LNCaP clone FGC (cell line): ENCODE measurements around the gene DUS1L.

ENCODE experiments used
- DNase-seq: peaks from one replicate; pipeline ENCODE4 v3.0.0-alpha.2; 2011; ENCODE audit warnings: low read depth
- H3K4me3 ChIP-seq: 2 replicates; pipeline ENCODE4 v1.5.1; 2011; ENCODE audit warnings: mild to moderate bottlenecking, low read depth, low read length, control low read depth
- TF ChIP-seq, protein P1 (sequence below): IDR thresholded peaks from 2 replicates; pipeline ENCODE4 v1.5.1; 2012; ENCODE audit warnings: mild to moderate bottlenecking; ENCODE audit not compliant: control insufficient read depth, insufficient read depth; ENCODE audit errors: extremely low read depth

The DUS1L gene

DNA sequence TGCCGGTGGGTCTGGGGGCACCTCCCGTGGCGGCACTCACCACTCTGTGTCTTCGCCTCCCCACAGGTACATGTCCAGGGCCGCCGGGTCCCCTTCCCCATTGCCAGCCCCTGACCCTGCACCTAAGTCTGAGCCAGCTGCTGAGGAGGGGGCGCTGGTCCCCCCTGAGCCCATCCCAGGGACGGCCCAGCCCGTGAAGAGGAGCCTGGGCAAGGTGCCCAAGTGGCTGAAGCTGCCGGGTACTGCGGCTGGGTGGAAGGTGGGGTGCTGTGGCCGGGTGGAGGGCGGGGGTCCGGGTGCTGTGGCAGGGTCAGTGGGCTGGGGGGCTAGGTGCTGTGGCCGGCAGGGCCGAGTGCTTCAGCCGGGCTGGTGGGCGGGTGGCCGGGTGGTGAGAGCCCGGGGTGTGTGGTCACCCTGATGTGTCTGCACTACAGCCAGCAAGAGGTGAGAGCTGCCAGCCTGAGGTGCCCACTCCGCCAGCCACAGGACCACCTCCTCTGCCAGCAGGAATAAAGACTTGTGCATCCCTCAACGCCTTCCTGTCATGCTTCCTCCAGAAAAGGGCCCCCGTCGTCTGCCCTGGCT, 48.6 kb downstream of the DUS1L start:
- no peak for DNase-seq
- H3K4me3 ChIP-seq: no peak overlapping the region
- TF ChIP-seq, protein P1, sequence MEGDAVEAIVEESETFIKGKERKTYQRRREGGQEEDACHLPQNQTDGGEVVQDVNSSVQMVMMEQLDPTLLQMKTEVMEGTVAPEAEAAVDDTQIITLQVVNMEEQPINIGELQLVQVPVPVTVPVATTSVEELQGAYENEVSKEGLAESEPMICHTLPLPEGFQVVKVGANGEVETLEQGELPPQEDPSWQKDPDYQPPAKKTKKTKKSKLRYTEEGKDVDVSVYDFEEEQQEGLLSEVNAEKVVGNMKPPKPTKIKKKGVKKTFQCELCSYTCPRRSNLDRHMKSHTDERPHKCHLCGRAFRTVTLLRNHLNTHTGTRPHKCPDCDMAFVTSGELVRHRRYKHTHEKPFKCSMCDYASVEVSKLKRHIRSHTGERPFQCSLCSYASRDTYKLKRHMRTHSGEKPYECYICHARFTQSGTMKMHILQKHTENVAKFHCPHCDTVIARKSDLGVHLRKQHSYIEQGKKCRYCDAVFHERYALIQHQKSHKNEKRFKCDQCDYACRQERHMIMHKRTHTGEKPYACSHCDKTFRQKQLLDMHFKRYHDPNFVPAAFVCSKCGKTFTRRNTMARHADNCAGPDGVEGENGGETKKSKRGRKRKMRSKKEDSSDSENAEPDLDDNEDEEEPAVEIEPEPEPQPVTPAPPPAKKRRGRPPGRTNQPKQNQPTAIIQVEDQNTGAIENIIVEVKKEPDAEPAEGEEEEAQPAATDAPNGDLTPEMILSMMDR: no peak

DNA sequence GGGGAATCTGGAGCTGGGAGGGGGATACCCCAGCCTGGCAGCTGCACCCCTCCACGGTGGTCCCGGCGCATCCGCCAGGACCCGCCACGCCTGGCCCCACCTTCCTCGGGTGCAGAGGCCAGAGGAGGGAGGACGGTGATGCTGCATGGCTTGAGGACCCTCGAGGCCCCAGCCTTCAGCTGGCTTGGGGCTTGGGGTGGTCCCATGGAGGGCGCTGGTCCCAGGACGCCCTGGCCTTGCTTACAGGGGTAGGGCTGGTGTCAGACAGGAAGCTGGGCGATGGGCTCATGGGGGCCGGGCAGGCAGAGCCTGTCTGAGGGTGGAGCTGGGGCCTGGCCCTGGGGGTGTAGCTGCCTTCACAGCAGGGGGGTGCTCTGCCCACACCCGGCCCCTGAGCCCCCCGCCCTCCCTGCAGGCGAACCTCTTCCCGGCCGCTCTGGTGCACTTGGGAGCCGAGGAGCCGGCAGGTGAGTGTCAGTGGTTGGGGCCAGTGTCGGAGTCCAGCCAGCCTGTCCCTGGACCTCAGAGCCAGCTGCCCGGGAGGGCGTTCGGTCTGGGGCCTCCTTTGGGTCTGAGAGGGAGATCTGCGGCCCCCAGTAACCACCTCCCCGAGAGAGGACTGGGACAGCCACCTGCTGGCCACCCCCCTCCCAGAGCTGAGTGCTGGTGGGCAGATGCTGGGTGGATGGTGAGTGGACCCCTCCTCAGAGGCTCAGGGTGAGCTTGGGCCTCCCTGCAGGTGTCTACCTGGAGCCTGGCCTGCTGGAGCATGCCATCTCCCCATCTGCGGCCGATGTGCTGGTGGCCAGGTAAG, 49.3 kb downstream of the DUS1L start:
- DNase-seq: no peak
- H3K4me3 ChIP-seq: no peak overlapping the region
- TF ChIP-seq, protein P1: no peak

DNA sequence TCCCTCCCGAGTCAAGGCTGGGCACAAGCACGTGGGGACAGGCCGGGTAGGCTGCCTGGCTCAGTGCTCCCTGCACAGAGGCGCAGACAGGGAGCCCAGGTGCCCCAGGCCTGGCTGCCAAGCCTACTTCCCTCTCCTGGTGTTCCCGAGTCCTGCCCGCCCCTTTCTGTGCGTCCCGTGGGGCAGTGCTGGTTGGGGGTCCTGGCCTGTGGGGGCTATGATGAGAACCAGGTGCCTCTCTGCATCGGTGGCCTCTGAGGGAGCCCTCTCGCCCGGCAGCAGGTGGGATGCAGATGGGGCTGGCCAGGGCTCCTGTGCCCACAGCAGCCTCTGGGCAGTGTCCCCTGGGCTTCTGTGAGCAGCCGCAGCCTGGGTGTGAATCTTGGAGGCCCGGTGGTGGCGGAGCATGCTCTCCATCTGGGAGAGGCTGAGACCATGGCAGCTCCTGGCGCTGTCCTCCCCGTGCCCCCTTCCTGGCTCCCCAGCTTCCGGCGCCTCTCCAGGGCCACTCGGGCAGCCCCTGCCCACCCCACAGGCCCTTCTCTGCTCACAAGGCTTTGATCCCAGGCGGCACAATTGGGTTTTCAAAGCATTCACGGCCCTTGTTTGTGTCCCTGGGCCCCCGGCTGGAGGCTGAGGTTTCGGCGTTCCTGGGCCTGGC, 50.2 kb downstream of the DUS1L start:
- DNase-seq: no peak
- H3K4me3 ChIP-seq: no peak overlapping the region
- TF ChIP-seq, protein P1: no peak

DNA sequence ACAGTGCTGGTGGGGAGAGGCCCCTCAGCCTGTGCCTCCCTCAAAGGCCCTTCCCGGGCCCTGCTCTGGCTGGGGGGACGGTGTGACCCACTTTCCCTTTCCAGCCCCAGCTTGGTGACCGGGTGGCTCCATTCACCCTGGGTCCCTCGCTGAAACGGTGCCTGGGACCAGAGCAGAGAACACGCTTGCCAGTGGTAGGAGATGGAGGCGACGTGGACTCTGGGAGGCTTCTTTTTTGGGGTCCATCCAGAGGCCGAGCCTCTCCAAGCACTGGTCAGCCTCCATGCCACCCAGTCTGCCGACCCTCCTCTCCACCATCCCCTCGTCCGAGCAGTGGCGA, 50.7 kb downstream of the DUS1L start:
- no peak for DNase-seq
- no peak overlapping the region for H3K4me3 ChIP-seq
- TF ChIP-seq, protein P1: no peak

DNA sequence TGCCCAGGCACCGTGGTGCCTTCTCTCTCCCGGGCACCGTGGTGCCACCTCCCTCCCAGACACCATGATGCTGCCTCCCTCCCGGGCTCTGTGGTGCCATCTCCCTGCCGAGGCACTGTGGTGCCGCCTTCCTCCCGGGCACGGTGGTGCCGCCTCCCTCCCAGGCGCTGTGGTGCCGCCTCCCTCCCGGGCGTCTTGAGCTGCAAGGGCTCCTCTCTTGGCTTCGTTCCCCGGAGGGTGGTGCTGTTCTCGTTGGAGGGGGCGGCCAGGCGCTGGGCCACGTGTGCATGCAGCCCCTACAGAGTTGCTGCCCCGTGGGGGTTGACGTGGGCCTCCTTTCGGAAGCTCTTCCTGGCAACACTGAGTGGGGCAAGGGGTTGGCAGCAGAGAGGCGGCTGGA, 51.2 kb downstream of the DUS1L start:
- H3K4me3 ChIP-seq: no peak overlapping the region
- TF ChIP-seq, protein P1: no peak
- no peak for DNase-seq

DNA sequence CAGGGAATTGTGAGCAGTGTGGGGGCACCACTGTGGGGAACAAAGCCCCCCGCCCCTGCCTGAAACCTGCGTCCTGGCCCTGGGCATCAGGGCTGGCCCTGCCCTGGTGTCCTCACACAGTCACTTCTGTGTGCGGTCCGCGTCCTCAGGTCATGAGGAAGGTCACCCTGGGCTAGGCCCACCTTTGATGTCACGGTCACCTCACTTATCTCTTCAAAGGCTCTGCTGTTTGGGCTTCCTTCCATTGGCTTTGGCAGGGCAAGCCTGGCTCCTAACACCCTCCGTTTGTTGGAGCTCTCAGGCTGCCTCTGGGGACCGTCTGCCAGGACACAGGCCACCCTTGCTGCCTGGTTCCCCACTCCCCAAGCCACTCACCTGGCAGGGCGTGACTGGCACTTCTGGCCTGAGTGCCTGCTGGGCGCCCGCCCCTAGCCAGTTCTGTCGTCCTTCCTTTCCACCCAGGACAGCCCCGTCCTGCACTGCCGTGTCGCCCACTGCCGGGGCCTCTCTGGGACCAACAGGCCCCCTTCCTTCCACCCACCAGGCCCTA, 51.8 kb downstream of the DUS1L start:
- H3K4me3 ChIP-seq: no peak overlapping the region
- DNase-seq: no peak
- TF ChIP-seq, protein P1: no peak
